BLaER1 (cell line): ENCODE data around the gene DPM1.

ENCODE experiments used
- H3K27ac ChIP-seq: shearing (Covaris generic); formaldehyde crosslinking; 2 replicates; pipeline ENCODE4 v1.8.1; 2022
- H3K27me3 ChIP-seq: shearing (Covaris generic); formaldehyde crosslinking; 2 replicates; pipeline ENCODE4 v1.8.1; 2022
- H3K36me3 ChIP-seq: shearing (Covaris generic); formaldehyde crosslinking; 2 replicates; pipeline ENCODE4 v1.8.1; 2022
- H3K4me1 ChIP-seq: shearing (Covaris generic); formaldehyde crosslinking; 2 replicates; pipeline ENCODE4 v1.8.1; 2022
- H3K4me2 ChIP-seq: shearing (Covaris generic); formaldehyde crosslinking; 2 replicates; pipeline ENCODE4 v1.8.1; 2022
- H3K4me3 ChIP-seq: shearing (Covaris generic); formaldehyde crosslinking; 2 replicates; pipeline ENCODE4 v1.8.1; 2022
- H3K9ac ChIP-seq: shearing (Covaris generic); formaldehyde crosslinking; 2 replicates; pipeline ENCODE4 v1.8.1; 2022
- H3K9me3 ChIP-seq: shearing (Covaris generic); formaldehyde crosslinking; 2 replicates; pipeline ENCODE4 v1.8.1; 2022
- H4K20me1 ChIP-seq: shearing (Covaris generic); formaldehyde crosslinking; 2 replicates; pipeline ENCODE4 v1.8.1; 2022
- Cebpa-rat ChIP-seq: shearing (Covaris generic); IDR thresholded peaks from 2 replicates; pipeline ENCODE4 v1.8.1; 2022

Gene DPM1

GRCh38 chr20:50904067-50904570 is 54.2 kb downstream of the DPM1 start:
- no peak overlapping the region for H3K4me3 ChIP-seq
- no peak overlapping the region for H3K4me2 ChIP-seq
- no peak overlapping the region for H3K27ac ChIP-seq
- TF ChIP-seq Cebpa-rat: no peak
- H3K9ac ChIP-seq: no peak overlapping the region
- H3K9me3 ChIP-seq: no peaks in the 10 kb centered on the region
- peaks cover 83% of the 10 kb centered on the region for H3K36me3 ChIP-seq
- H3K27me3 ChIP-seq: no peaks in the 10 kb centered on the region
- H3K4me1 ChIP-seq: peaks cover 7% of the 10 kb centered on the region; the same call in 1 of the 2 replicates
- H4K20me1 ChIP-seq: peaks cover 100% of the 10 kb centered on the region

DNA sequence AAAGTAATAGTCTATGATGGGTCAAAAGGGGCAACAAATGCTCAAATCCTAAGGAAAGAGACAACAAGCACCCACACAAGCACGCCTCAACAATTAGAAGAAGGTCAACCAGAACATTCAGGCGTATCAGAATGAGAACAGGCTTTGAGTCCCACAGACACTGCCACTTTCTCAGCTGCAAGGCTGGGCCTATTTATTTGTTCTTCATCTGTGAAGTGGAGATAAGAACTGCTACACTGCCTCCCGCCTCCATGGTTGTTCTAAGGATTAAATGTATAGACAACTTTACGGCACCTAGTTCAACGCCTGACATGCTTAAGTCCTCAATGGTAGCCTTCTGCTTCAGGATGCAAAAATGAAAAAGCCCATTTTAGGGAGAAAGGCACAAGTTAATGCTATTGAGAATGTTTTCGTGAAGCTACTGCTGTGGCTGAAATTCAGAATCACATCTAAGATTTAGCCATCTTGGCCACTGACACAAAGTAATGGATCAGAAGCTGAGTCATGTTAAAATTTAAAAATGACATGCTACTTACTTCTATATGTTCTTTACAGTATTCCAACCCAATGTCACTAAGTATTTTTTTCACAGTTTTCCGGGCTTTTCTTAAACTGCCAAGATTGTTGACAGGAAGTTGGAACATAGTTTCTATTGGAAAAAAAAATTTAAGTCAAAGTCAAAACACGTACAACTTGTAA is 54.8 kb downstream of the DPM1 start:
- Histone ChIP-seq H3K27ac (no peak overlapping the region), H3K9me3 (no peaks in the 10 kb centered on the region), H3K36me3 (peaks cover 83% of the 10 kb centered on the region), H3K4me2 (no peak overlapping the region), H3K27me3 (no peaks in the 10 kb centered on the region), H3K4me1 (peaks cover 7% of the 10 kb centered on the region; the same call in 1 of the 2 replicates), H4K20me1 (peaks cover 100% of the 10 kb centered on the region), H3K4me3 (no peak overlapping the region), H3K9ac (no peak overlapping the region)
- TF ChIP-seq Cebpa-rat: no peak

- H3K9ac ChIP-seq: no peak overlapping the region
- peaks cover 88% of the 10 kb centered on the region for H3K36me3 ChIP-seq
- TF ChIP-seq Cebpa-rat: no peak
- no peaks in the 10 kb centered on the region for H3K9me3 ChIP-seq
- H3K4me1 ChIP-seq: no peaks in the 10 kb centered on the region
- H4K20me1 ChIP-seq: peaks cover 100% of the 10 kb centered on the region
- H3K27ac ChIP-seq: no peak overlapping the region
- no peak overlapping the region for H3K4me2 ChIP-seq
- no peak overlapping the region for H3K4me3 ChIP-seq
- no peaks in the 10 kb centered on the region for H3K27me3 ChIP-seq
Observed at GRCh38 chr20:50901301-50901700, 57.0 kb downstream of the DPM1 start.

DNA sequence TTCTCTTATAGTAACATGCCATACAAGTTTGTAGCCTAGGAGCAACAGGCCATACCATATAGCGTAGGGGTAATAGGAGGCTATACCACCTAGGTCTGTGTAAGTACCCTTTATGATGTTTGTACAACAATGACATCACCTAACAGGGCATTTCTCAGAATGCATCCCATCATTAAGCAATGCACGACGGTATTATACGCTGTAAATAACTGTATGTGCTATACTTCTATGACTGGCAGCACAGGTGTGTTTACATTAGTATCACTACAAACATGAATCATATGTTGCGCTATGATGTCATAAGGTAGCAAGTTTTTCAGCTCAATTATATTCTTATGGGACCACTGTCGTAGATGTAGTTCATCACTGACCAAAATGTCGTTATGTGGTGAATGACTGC is 58.1 kb downstream of the DPM1 start:
- peaks cover 100% of the 10 kb centered on the region for H4K20me1 ChIP-seq
- no peaks in the 10 kb centered on the region for H3K4me1 ChIP-seq
- no peaks in the 10 kb centered on the region for H3K27me3 ChIP-seq
- no peak for TF ChIP-seq Cebpa-rat
- no peak overlapping the region for H3K9ac ChIP-seq
- no peak overlapping the region for H3K27ac ChIP-seq
- H3K4me2 ChIP-seq: no peak overlapping the region
- H3K36me3 ChIP-seq: peaks cover 93% of the 10 kb centered on the region
- no peaks in the 10 kb centered on the region for H3K9me3 ChIP-seq
- H3K4me3 ChIP-seq: no peak overlapping the region

GRCh38 chr20:50898475-50898874 is 59.9 kb downstream of the DPM1 start:
- no peak for TF ChIP-seq Cebpa-rat
- no peaks in the 10 kb centered on the region for H3K27me3 ChIP-seq
- no peaks in the 10 kb centered on the region for H3K9me3 ChIP-seq
- H3K4me3 ChIP-seq: no peak overlapping the region
- H3K36me3 ChIP-seq: peaks cover 100% of the 10 kb centered on the region
- H3K9ac ChIP-seq: no peak overlapping the region
- H3K27ac ChIP-seq: no peak overlapping the region
- H4K20me1 ChIP-seq: peaks cover 100% of the 10 kb centered on the region
- H3K4me2 ChIP-seq: no peak overlapping the region
- no peaks in the 10 kb centered on the region for H3K4me1 ChIP-seq

- Histone ChIP-seq H3K4me3 (no peak overlapping the region), H3K9ac (no peak overlapping the region), H3K27ac (no peak overlapping the region), H3K36me3 (peaks cover 100% of the 10 kb centered on the region), H3K4me2 (no peak overlapping the region), H4K20me1 (peaks cover 100% of the 10 kb centered on the region), H3K9me3 (no peaks in the 10 kb centered on the region), H3K4me1 (peaks cover 8% of the 10 kb centered on the region; the same call in 1 of the 2 replicates), H3K27me3 (no peaks in the 10 kb centered on the region)
- no peak for TF ChIP-seq Cebpa-rat
Observed at GRCh38 chr20:50895111-50895830, 63.1 kb downstream of the DPM1 start.

- Histone ChIP-seq H3K4me3 (no peak overlapping the region), H3K4me2 (no peak overlapping the region), H3K4me1 (peaks cover 19% of the 10 kb centered on the region; the same call in 1 of the 2 replicates), H3K9ac (no peak overlapping the region), H3K27me3 (no peaks in the 10 kb centered on the region), H3K9me3 (no peaks in the 10 kb centered on the region), H4K20me1 (peaks cover 100% of the 10 kb centered on the region), H3K36me3 (peaks cover 100% of the 10 kb centered on the region), H3K27ac (no peak overlapping the region)
- no peak for TF ChIP-seq Cebpa-rat
Observed at GRCh38 chr20:50893620-50894019, 64.7 kb downstream of the DPM1 start.

- Histone ChIP-seq H3K4me1 (peaks cover 19% of the 10 kb centered on the region; the same call in 1 of the 2 replicates), H3K27ac (no peak overlapping the region), H3K9ac (no peak overlapping the region), H4K20me1 (peaks cover 100% of the 10 kb centered on the region), H3K27me3 (no peaks in the 10 kb centered on the region), H3K9me3 (no peaks in the 10 kb centered on the region), H3K4me3 (no peak overlapping the region), H3K36me3 (peaks cover 100% of the 10 kb centered on the region), H3K4me2 (no peak overlapping the region)
- no peak for TF ChIP-seq Cebpa-rat
Observed at GRCh38 chr20:50892394-50892793, 65.9 kb downstream of the DPM1 start.

DNA sequence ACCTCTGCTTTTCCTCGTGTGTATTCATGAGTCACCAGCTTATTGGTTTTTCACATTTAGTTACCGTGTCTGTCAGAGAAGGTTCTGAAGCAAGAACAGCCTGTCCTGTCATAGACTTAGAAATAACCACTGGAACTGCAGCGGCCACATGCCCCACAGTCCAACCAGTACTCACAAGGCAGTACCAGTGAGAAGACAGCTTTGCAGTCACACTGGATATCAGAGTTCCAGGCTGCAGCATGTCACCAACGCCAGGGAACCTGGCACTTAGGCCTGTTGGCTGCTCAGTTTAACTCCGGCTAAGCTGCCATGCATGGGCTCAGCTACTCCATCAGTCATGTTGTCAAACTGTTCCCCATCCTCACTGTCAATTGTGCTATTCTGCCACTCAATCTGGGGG is 67.2 kb downstream of the DPM1 start:
- H3K9me3 ChIP-seq: no peaks in the 10 kb centered on the region
- no peak for TF ChIP-seq Cebpa-rat
- no peak overlapping the region for H3K4me2 ChIP-seq
- H4K20me1 ChIP-seq: peaks cover 100% of the 10 kb centered on the region
- peaks cover 19% of the 10 kb centered on the region; the same call in 1 of the 2 replicates for H3K4me1 ChIP-seq
- no peaks in the 10 kb centered on the region for H3K27me3 ChIP-seq
- no peak overlapping the region for H3K4me3 ChIP-seq
- H3K9ac ChIP-seq: no peak overlapping the region
- peaks cover 97% of the 10 kb centered on the region for H3K36me3 ChIP-seq
- H3K27ac ChIP-seq: no peak overlapping the region

DNA sequence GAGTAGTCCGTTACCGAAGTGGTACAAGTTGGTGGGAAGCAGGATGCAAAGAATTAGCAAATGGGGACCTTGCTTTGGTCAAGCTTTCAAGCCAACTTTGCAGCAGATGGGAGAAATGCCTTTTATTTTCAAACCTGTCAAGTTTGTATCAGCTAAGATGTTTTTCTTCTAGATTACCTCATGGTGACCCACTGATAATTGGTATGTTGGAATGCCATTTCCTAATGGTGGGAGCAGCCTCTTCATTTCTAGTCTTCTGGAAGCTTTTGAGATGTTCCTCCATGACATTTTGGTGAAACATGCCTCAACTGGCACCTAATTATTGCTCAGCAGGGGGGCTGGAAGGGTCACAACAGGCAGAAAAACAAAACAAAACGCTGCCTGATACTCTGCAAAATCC is 70.8 kb downstream of the DPM1 start:
- no peaks in the 10 kb centered on the region for H3K27me3 ChIP-seq
- H3K9me3 ChIP-seq: peaks cover 6% of the 10 kb centered on the region; the same call in 1 of the 2 replicates
- H3K9ac ChIP-seq: no peak overlapping the region
- peaks cover 96% of the 10 kb centered on the region for H4K20me1 ChIP-seq
- no peak overlapping the region for H3K27ac ChIP-seq
- peaks cover 94% of the 10 kb centered on the region for H3K36me3 ChIP-seq
- no peak overlapping the region for H3K4me2 ChIP-seq
- H3K4me3 ChIP-seq: no peak overlapping the region
- TF ChIP-seq Cebpa-rat: no peak
- H3K4me1 ChIP-seq: peaks cover 19% of the 10 kb centered on the region; the same call in 1 of the 2 replicates
